Measurements from ENCODE around the gene PCNX2.

DNA sequence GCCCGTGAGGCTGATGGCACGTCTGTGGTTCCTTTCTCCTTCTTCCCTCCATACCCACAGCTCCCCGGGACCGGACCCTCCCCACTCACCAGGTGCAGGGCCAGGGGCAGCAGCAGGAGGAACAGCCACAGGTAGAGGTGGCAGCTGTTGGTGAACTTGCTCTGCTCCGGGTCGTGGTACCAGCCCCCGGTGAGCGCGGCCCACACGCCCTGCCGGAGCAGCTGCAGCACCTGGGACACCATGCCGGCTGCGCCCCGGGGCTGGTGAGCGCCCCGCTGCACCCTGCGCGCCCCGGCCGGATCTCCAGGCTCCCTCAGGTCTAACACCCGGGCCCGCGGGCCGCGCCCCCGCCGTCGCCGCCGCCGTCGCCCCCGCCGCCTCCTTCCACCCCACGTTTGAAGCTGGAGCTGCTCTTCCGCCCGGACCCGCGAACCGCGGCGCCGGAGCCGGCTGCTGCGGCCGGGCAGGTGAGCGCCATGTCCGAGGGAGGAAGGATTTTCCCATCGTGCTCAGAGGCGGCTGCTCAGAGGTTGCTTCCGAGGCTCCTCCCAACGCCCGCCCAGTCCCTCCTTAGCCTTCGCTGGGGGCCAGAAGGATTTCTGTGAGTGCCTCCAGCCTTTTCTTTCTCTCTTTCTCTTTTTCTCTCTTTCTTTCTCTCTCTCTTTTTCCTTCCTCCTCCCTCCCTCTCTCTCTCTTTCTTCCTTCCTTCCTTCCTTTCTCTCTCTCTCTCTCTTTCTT is at the start of gene PCNX2:
- TF ChIP-seq, protein P1, sequence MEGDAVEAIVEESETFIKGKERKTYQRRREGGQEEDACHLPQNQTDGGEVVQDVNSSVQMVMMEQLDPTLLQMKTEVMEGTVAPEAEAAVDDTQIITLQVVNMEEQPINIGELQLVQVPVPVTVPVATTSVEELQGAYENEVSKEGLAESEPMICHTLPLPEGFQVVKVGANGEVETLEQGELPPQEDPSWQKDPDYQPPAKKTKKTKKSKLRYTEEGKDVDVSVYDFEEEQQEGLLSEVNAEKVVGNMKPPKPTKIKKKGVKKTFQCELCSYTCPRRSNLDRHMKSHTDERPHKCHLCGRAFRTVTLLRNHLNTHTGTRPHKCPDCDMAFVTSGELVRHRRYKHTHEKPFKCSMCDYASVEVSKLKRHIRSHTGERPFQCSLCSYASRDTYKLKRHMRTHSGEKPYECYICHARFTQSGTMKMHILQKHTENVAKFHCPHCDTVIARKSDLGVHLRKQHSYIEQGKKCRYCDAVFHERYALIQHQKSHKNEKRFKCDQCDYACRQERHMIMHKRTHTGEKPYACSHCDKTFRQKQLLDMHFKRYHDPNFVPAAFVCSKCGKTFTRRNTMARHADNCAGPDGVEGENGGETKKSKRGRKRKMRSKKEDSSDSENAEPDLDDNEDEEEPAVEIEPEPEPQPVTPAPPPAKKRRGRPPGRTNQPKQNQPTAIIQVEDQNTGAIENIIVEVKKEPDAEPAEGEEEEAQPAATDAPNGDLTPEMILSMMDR (IDR thresholded peaks at IDR 0.05; ENCODE audit: insufficient read depth, low read depth, low read length), result no peak
- no peak for TF ChIP-seq EZH2 (IDR thresholded peaks at IDR 0.05; ENCODE audit: insufficient read depth, low read length)

Data from astrocyte (in vitro differentiated cells and primary cell).